GM19467 (cell line): ENCODE data around the gene EML6.

ENCODE experiments used
- ATAC-seq: cut with Tn5 transposase; IDR thresholded peaks from one replicate; pipeline ENCODE4 v1.9.1; 2021; ENCODE audit warnings: mild to moderate bottlenecking, moderate library complexity; ENCODE audit not compliant: unreplicated experiment

The EML6 gene

GRCh38 chr2:54936766-54937165, 213.3 kb downstream of the EML6 start:
- no peak for ATAC-seq

GRCh38 chr2:54939446-54940118, 216.1 kb downstream of the EML6 start:
- ATAC-seq, result no peak

- ATAC-seq, result no peak
These were observed 217.3 kb downstream of the EML6 start for GRCh38 chr2:54940723-54941122.

- no peak for ATAC-seq
These were observed 218.0 kb downstream of the EML6 start for GRCh38 chr2:54941248-54941984.

- no peak for ATAC-seq
These were observed 218.9 kb downstream of the EML6 start for GRCh38 chr2:54942373-54942772.

- no peak for ATAC-seq
These were observed 221.4 kb downstream of the EML6 start for GRCh38 chr2:54944724-54945326.

- no peak for ATAC-seq
These were observed 222.1 kb downstream of the EML6 start for GRCh38 chr2:54945391-54946219.

GRCh38 chr2:54946220-54946805, 222.9 kb downstream of the EML6 start:
- ATAC-seq, result no peak

GRCh38 chr2:54947136-54947535, 223.7 kb downstream of the EML6 start:
- ATAC-seq, result no peak

- ATAC-seq, result no peak
These were observed 224.2 kb downstream of the EML6 start for GRCh38 chr2:54947646-54948045.

- ATAC-seq, result no peak
These were observed 224.7 kb downstream of the EML6 start for GRCh38 chr2:54948120-54948519.

GRCh38 chr2:54949431-54949830, 226.0 kb downstream of the EML6 start:
- no peak for ATAC-seq

GRCh38 chr2:54950811-54951210, 227.3 kb downstream of the EML6 start:
- ATAC-seq, result no peak

- no peak for ATAC-seq
These were observed 229.0 kb downstream of the EML6 start for GRCh38 chr2:54952425-54952824.

GRCh38 chr2:54952978-54953456, 229.6 kb downstream of the EML6 start:
- ATAC-seq, result no peak

GRCh38 chr2:54954158-54954557, 230.7 kb downstream of the EML6 start:
- no peak for ATAC-seq

GRCh38 chr2:54954705-54955357, 231.4 kb downstream of the EML6 start:
- ATAC-seq, result no peak

- no peak for ATAC-seq
These were observed 232.1 kb downstream of the EML6 start for GRCh38 chr2:54955358-54956110.

- ATAC-seq, result no peak
These were observed 232.7 kb downstream of the EML6 start for GRCh38 chr2:54956111-54956627.
